ENCODE data around the gene MNDA. TPM values are rescaled to one million over a fixed set of nuclear protein-coding genes. Genes with fewer than 3 reads are reported as not detected.

Gene MNDA
- total and polyA plus RNA-seq, 2 of the 8 experiments (the other 6 are each of a cell fraction or from before 2014, with no cell fraction given) = not detected

- Histone ChIP-seq H3K56ac (replicated peaks; ENCODE audit: insufficient read length, low read depth, low read length) (no peak overlapping the region), H3K4me3 (ENCODE audit: extremely low read depth in 1 of 4, insufficient read depth in 2 of 4, low read depth in 3 of 4, low read length in 4 of 4) (no peak overlapping the region), H2AK5ac (ENCODE audit: low read depth, low read length) (no peak overlapping the region), H3K27ac (ENCODE audit: low read depth, low read length) (no peak overlapping the region), H4K20me1 (replicated peaks in 1 of 2; ENCODE audit: control insufficient read depth in 1 of 2, insufficient read depth in 2 of 2, low read length in 2 of 2) (no peaks in the 10 kb centered on the region), H2BK120ac (replicated peaks; ENCODE audit: low read depth, low read length) (no peak overlapping the region), H4K5ac (ENCODE audit: insufficient read length, low read depth, low read length) (no peak overlapping the region), H3K79me2 (ENCODE audit: control insufficient read depth in 1 of 2, insufficient read depth in 2 of 2, low read length in 2 of 2) (no peaks in the 10 kb centered on the region), H2AFZ (ENCODE audit: low read length) (no peak overlapping the region), H4K8ac (ENCODE audit: extremely low read depth, insufficient read depth, low read length) (no peak overlapping the region), H4K91ac (replicated peaks; ENCODE audit: insufficient read length, low read length) (no peak overlapping the region), H3K23ac (ENCODE audit: insufficient read length) (no peak overlapping the region), H2BK15ac (ENCODE audit: low read length) (no peak overlapping the region), H2BK5ac (ENCODE audit: low read depth, low read length) (no peak overlapping the region), H3K18ac (ENCODE audit: extremely low read depth, low read length) (no peak overlapping the region), H3K79me1 (ENCODE audit: low read depth, low read length) (no peaks in the 10 kb centered on the region), H2BK20ac (ENCODE audit: low read length) (no peak overlapping the region), H3K27me3 (replicated peaks in 1 of 4; ENCODE audit: control insufficient read depth in 3 of 4, extremely low read depth in 1 of 4, insufficient read depth in 3 of 4, low read length in 3 of 4) (no peaks in the 10 kb centered on the region), H3K9ac (replicated peaks in 1 of 4; ENCODE audit: extremely low read depth in 1 of 4, low read depth in 3 of 4, low read length in 3 of 4) (no peak overlapping the region), H2BK12ac (ENCODE audit: low read depth, low read length) (no peak overlapping the region), H3K23me2 (ENCODE audit: low read depth, low read length) (no peaks in the 10 kb centered on the region), H3K14ac (ENCODE audit: insufficient read length) (no peak overlapping the region), H3K4me1 (replicated peaks in 1 of 4; ENCODE audit: control insufficient read depth in 3 of 4, insufficient read depth in 4 of 4, low read length in 3 of 4) (no peaks in the 10 kb centered on the region), H3K36me3 (ENCODE audit: control insufficient read depth in 2 of 4, insufficient read depth in 4 of 4, low read length in 3 of 4) (no peaks in the 10 kb centered on the region), H3K9me3 (ENCODE audit: insufficient read depth in 2 of 2, low read depth in 1 of 2, low read length in 1 of 2) (no peaks in the 10 kb centered on the region), H3K4ac (replicated peaks; ENCODE audit: insufficient read length, low read depth, low read length) (no peak overlapping the region), H3K4me2 (ENCODE audit: insufficient read depth in 1 of 2, low read depth in 2 of 2, low read length in 2 of 2) (no peak overlapping the region)
- FAIRE-seq = no peak
- TF ChIP-seq SRF (IDR thresholded peaks at IDR 0.05; ENCODE audit: low read depth, low read length) (no peak), MAX (IDR thresholded peaks at IDR 0.05) (no peak), FOSL1 (IDR thresholded peaks at IDR 0.05; ENCODE audit: insufficient read depth, low read depth, low read length) (no peak), USF2 (IDR thresholded peaks at IDR 0.05; ENCODE audit: low read length) (no peak), TCF12 (IDR thresholded peaks at IDR 0.05; ENCODE audit: low read depth, low read length) (no peak), CBX5 (IDR thresholded peaks at IDR 0.05; ENCODE audit: low read depth, low read length) (no peak), CBX8 (IDR thresholded peaks at IDR 0.05; ENCODE audit: borderline replicate concordance, low read depth, low read length) (no peak), RNF2 (IDR thresholded peaks at IDR 0.05; ENCODE audit: borderline replicate concordance, low read depth, low read length, missing control alignments, poor library complexity, severe bottlenecking) (no peak), KDM4A (IDR thresholded peaks at IDR 0.05; ENCODE audit: low read depth, low read length, severe bottlenecking) (no peak)
- no peak for DNase-seq (ENCODE audit: low read depth in 1 of 2, low spot score in 2 of 2)
- WGBS, 2 experiments (ENCODE audit: extremely low coverage in 1 of 2, insufficient coverage in 1 of 2, insufficient read length in 1 of 2, insufficient replicate concordance in 2 of 2, low coverage in 1 of 2, low lambda C conversion rate in 2 of 2, missing lambda C conversion rate in 1 of 2) = 91% methylated on average over 5 of the region's 5 CpGs; no CpG with 5 or more reads in 1 of the 2 experiments
- ChIA-PET POLR2A (ENCODE audit: partially characterized antibody) (no interaction called here), CTCF (ENCODE audit: partially characterized antibody) (no interaction called here)
Measured at GRCh38 chr1:158809862-158810261, 21.3 kb upstream of the MNDA start.
